Gastroesophageal sphincter (tissue), 3 donors: Measurements from ENCODE around the gene RAB43.

ENCODE experiments used
- EP300 ChIP-seq: sonication (generic); formaldehyde crosslinking; IDR thresholded peaks from one replicate; pipeline ENCODE4 v1.6.1; 2017; ENCODE audit warnings: antibody characterized with exemption, mild to moderate bottlenecking
- POLR2A ChIP-seq, 2 donors: fragments of 450-650 bp; IDR thresholded peaks; one replicate each; pipeline ENCODE4 v1.6.1; 2017; ENCODE audit warnings: antibody characterized with exemption in 2 of 2, mild to moderate bottlenecking in 2 of 2, moderate library complexity in 1 of 2
- POLR2AphosphoS5 ChIP-seq: sonication (generic); formaldehyde crosslinking; IDR thresholded peaks from one replicate; pipeline ENCODE4 v1.6.1; 2017; ENCODE audit warnings: antibody characterized with exemption
- TF ChIP-seq, protein P1 (sequence below), 4 experiments: fragments of 200-600 bp in 2 of 4; fragments of 450-650 bp in 2 of 4; sonication (generic) in 1 of 4; IDR thresholded peaks; one replicate each; pipeline ENCODE4 v1.5.1; 2017 to 2019; ENCODE audit warnings: antibody characterized with exemption in 4 of 4, mild to moderate bottlenecking in 2 of 4, moderate library complexity in 2 of 4

- TF ChIP-seq, protein P1, sequence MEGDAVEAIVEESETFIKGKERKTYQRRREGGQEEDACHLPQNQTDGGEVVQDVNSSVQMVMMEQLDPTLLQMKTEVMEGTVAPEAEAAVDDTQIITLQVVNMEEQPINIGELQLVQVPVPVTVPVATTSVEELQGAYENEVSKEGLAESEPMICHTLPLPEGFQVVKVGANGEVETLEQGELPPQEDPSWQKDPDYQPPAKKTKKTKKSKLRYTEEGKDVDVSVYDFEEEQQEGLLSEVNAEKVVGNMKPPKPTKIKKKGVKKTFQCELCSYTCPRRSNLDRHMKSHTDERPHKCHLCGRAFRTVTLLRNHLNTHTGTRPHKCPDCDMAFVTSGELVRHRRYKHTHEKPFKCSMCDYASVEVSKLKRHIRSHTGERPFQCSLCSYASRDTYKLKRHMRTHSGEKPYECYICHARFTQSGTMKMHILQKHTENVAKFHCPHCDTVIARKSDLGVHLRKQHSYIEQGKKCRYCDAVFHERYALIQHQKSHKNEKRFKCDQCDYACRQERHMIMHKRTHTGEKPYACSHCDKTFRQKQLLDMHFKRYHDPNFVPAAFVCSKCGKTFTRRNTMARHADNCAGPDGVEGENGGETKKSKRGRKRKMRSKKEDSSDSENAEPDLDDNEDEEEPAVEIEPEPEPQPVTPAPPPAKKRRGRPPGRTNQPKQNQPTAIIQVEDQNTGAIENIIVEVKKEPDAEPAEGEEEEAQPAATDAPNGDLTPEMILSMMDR (IDR thresholded peaks at IDR 0.05), result no peak
- TF ChIP-seq POLR2A (IDR thresholded peaks at IDR 0.05) (no peak), POLR2AphosphoS5 (no peak), EP300 (no peak)
These were observed 18.3 kb downstream of the RAB43 start for GRCh38 chr3:129103296-129103695.
